LNCaP clone FGC (cell line): ENCODE data around the gene CRIP1.

Experiments used
- DNase-seq: peaks from one replicate; pipeline ENCODE4 v3.0.0-alpha.2; 2011; ENCODE audit warnings: low read depth
- H3K4me3 ChIP-seq: 2 replicates; pipeline ENCODE4 v1.5.1; 2011; ENCODE audit warnings: mild to moderate bottlenecking, low read depth, low read length, control low read depth
- CTCF ChIP-seq: IDR thresholded peaks from 2 replicates; pipeline ENCODE4 v1.5.1; 2012; ENCODE audit warnings: mild to moderate bottlenecking; ENCODE audit not compliant: control insufficient read depth, insufficient read depth; ENCODE audit errors: extremely low read depth

CRIP1 gene

GRCh38 chr14:105486163-105486973 lies at the start of gene CRIP1:
Gene CRIP1 (plus strand): TSS chr14:105486886. CDS start chr14:105487260, 374 bp downstream.
- no peak for TF ChIP-seq CTCF
- no peak for DNase-seq
- no peak within 1 kb of the TSS for H3K4me3 ChIP-seq

GRCh38 chr14:105436891-105437722 lies 49.6 kb upstream of the CRIP1 start:
- no peak for TF ChIP-seq CTCF
- no peak for DNase-seq
- no peak overlapping the region for H3K4me3 ChIP-seq

- no peak for TF ChIP-seq CTCF
- no peak for DNase-seq
- H3K4me3 ChIP-seq = no peak overlapping the region
Observed at GRCh38 chr14:105437723-105438500, 48.8 kb upstream of the CRIP1 start.

GRCh38 chr14:105439179-105439578 lies 47.5 kb upstream of the CRIP1 start:
- H3K4me3 ChIP-seq = no peak overlapping the region
- DNase-seq = no peak
- no peak for TF ChIP-seq CTCF

GRCh38 chr14:105439710-105440553 lies 46.8 kb upstream of the CRIP1 start:
- H3K4me3 ChIP-seq = no peak overlapping the region
- no peak for DNase-seq
- TF ChIP-seq CTCF = no peak

- no peak overlapping the region for H3K4me3 ChIP-seq
- DNase-seq = no peak
- no peak for TF ChIP-seq CTCF
Observed at GRCh38 chr14:105440554-105440900, 46.2 kb upstream of the CRIP1 start.
